T-helper 1 cell treated with Interleukin-12 subunit alpha and Interleukin-12 subunit beta and Interleukin-4 antibody, amounts not matched to agents 30 μg/mL and 1 μg/mL, for 36 hours (primary cell): ENCODE measurements around the gene STK4.

Source experiments
- H3K27ac Mint-ChIP-seq: one replicate; pipeline ENCODE4 v1.8.0; 2021; ENCODE audit warnings: mild to moderate bottlenecking, mixed read lengths
- H3K27me3 Mint-ChIP-seq: one replicate; pipeline ENCODE4 v1.8.0; 2021; ENCODE audit warnings: low read depth, mixed read lengths
- H3K36me3 Mint-ChIP-seq: one replicate; pipeline ENCODE4 v1.8.0; 2021; ENCODE audit warnings: low read depth, mixed read lengths
- H3K4me1 Mint-ChIP-seq: one replicate; pipeline ENCODE4 v1.8.0; 2021; ENCODE audit warnings: low read depth, mixed read lengths
- H3K4me3 Mint-ChIP-seq: one replicate; pipeline ENCODE4 v1.8.0; 2021; ENCODE audit warnings: mild to moderate bottlenecking, moderate library complexity, mixed read lengths
- H3K9me3 Mint-ChIP-seq: one replicate; pipeline ENCODE4 v1.8.0; 2021; ENCODE audit warnings: mixed read lengths

Gene STK4

DNA sequence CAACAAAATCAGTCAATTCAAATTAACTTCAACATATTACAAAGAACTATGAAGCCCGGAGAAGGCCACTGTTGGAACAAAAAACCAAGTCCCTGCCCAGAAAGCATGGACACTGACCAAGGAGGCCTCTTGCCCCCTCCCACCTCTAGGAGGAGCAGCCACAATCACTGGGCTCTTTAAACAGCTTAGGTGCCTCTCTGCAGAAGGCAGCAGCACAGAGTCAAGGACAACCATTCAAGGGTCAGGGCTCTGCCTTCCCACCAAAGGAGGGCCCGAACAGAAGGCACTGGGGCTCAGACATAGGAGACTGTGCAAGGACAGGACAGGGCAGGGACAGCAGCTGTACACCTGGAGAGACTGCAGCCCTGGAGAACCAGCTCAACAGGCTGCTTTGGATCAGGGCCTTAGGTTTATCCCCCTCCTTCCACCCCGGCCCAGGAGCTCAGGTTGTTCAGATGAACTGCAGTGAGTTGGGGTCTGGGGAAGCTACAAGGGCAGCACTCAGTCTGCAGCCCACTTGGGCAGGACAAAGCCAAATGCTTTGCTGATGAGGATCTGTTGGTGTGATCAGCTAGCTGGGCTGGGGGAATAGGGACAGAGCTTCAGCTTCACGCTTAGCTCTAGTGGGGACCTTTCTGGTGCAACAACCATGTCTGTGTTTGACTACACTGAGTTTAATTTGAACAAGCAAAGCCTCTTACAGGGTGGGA lies 23.9 kb upstream of the STK4 start:
- H3K4me3 Mint-ChIP-seq, result no peak overlapping the region
- H3K4me1 Mint-ChIP-seq, result no peaks in the 10 kb centered on the region
- H3K9me3 Mint-ChIP-seq, result no peaks in the 10 kb centered on the region
- H3K36me3 Mint-ChIP-seq, result peaks cover 38% of the 10 kb centered on the region
- H3K27me3 Mint-ChIP-seq, result no peaks in the 10 kb centered on the region
- H3K27ac Mint-ChIP-seq, result no peak overlapping the region

DNA sequence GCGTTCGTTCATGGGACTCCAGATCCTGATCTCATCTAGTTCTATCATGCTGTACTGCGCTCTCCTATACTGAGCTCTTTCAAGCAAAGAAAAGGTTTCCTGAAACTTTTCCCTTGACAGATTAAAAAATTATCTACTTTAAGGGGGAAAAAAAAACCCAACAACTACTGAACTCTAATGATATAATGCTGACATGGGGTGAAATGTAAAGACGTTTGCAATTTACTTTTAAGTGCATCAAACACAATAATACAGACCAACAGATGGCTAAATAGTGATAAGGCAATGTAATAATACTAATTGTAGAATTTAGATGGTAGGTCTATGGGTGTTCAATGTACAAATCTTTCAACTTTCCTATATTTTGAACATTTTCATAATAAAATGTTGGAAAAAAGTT lies 22.5 kb upstream of the STK4 start:
- H3K36me3 Mint-ChIP-seq, result peaks cover 42% of the 10 kb centered on the region
- no peaks in the 10 kb centered on the region for H3K9me3 Mint-ChIP-seq
- no peak overlapping the region for H3K27ac Mint-ChIP-seq
- no peaks in the 10 kb centered on the region for H3K27me3 Mint-ChIP-seq
- no peak overlapping the region for H3K4me3 Mint-ChIP-seq
- no peaks in the 10 kb centered on the region for H3K4me1 Mint-ChIP-seq

DNA sequence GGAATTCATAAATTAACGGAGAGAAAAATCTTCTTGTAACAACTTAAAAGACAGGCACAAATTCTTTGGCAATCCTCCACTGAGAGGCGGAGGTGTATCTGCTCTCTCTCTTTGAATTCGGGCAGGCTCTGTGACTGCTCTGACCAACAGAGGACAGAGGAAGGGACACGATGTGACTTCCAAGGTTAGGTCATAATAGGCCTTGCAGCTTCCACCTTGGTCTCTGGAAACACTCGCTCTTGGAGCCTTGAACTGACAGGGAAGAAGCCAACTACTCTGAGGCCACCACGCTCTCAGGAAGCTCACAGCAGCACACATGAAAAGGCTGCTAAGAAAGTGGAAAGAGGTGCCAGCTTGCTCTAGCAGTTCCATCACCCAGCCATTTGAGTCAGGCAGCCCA lies 21.1 kb upstream of the STK4 start:
- Mint-ChIP-seq H3K27ac (no peak overlapping the region), H3K4me3 (no peak overlapping the region), H3K27me3 (no peaks in the 10 kb centered on the region), H3K9me3 (no peaks in the 10 kb centered on the region), H3K4me1 (no peaks in the 10 kb centered on the region), H3K36me3 (peaks cover 48% of the 10 kb centered on the region)

DNA sequence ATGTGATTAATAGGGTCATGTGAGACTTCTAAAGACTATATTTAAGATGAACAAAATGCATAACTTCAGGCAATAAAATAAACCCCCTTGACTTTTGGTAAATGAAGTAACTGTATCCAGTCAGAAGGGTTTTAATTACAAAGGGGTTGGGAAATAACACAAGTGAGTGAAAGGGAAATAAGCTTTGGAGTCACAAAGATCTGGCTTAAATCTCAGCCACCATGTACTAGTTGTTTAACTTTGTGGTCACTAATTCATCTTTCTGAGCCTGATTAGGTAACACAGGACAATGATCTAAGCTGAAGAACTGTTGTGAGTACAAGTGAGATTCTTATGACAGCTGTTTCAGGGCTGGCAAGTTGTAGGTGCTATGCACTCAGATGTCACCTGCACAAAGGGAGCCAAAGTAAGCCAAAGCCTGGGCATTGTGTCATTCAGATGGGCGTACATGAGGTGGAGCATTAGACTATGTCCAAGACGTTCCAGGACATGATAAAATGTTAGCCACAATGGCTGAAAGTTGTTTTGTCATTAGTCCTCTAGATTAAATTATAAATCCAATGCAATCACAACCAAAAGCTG lies 19.9 kb upstream of the STK4 start:
- no peaks in the 10 kb centered on the region for H3K9me3 Mint-ChIP-seq
- H3K27me3 Mint-ChIP-seq, result no peaks in the 10 kb centered on the region
- H3K36me3 Mint-ChIP-seq, result peaks cover 47% of the 10 kb centered on the region
- no peak overlapping the region for H3K4me3 Mint-ChIP-seq
- no peak overlapping the region for H3K27ac Mint-ChIP-seq
- no peaks in the 10 kb centered on the region for H3K4me1 Mint-ChIP-seq

DNA sequence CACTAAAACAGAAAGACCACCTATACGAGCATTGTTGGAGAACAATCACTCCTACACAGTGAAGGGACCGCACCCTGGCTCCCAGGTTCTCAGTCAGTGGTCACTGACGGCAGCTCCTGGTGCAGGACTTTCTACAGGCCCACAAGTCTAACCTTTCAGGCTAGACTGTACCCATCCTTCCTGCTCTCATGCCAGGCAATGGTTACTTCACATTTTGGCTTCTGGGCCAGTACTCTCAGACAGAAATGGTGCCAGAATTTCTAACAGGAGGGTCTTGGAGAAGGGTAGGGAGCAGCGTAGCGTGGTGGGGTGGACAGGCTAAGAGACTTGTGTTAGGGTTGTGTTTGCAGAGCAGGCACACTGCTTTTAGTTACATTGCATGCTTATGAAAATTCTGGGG lies 18.2 kb upstream of the STK4 start:
- peaks cover 48% of the 10 kb centered on the region for H3K36me3 Mint-ChIP-seq
- peaks cover 10% of the 10 kb centered on the region for H3K4me1 Mint-ChIP-seq
- H3K9me3 Mint-ChIP-seq, result no peaks in the 10 kb centered on the region
- H3K27ac Mint-ChIP-seq, result no peak overlapping the region
- no peak overlapping the region for H3K4me3 Mint-ChIP-seq
- no peaks in the 10 kb centered on the region for H3K27me3 Mint-ChIP-seq

DNA sequence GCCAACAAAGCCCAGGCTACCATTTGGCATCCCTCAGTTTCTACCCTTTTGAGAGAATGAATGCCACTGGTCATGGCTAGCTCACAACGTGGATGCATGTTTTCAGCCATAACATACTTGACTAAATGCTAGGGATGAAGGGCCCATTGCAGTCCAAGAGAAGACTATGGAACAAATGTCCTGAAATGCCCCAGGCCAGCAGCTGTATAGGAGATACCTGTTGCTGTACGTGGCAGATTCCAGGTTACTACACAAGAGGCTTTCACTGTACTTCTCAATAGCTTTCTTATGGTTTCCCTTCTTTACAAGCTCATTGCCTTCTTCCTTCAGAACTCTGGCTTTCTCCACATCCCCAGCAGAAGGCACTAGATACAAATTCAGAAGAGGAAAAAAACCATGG lies 17.8 kb upstream of the STK4 start:
- H3K36me3 Mint-ChIP-seq, result peaks cover 50% of the 10 kb centered on the region

DNA sequence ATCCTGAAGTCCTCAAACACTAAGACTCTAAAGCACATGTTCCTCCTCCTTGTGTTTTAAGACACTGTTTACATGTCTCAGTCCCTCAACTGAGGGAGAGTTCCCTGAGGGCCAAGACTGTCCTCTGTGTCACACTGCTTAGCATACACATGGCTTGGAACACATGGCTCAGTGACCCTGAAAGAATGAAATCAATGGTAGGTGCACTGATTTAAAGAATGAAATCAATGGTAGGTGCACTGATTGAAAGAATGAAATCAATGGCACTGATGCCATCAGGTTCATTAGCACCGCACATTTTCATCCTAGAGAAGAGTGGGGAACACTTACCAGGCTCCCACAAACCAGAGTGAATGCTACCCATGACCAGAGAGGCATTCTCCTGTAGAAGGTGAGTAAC lies 15.9 kb upstream of the STK4 start:
- Mint-ChIP-seq H3K4me1 (peaks cover 13% of the 10 kb centered on the region), H3K36me3 (peaks cover 57% of the 10 kb centered on the region), H3K27ac (no peak overlapping the region)

More for the DNA sequence above, 17.8 kb upstream of the STK4 start:
- Mint-ChIP-seq H3K27me3 (no peaks in the 10 kb centered on the region), H3K9me3 (no peaks in the 10 kb centered on the region), H3K4me1 (peaks cover 13% of the 10 kb centered on the region), H3K4me3 (no peak overlapping the region), H3K27ac (no peak overlapping the region)

DNA sequence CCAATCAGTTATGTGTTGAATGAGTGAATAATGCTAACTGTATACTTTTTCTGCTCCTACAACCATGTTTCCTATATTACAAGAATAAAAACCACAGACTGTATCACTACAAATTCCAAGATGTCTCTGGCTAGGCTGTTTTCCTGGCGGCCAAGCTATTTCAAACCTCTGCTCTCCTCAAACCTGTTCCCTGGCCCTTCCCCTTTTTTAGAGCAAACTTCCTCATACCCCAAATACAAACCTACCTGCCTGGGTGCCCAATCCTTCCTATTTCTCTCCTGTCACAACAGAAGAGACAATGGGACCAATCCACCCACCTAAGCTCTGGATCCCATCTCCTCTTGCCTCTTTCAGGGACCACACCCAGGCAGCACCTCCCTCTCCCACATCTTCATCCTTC lies 13.6 kb upstream of the STK4 start:
- Mint-ChIP-seq H3K4me3 (no peak overlapping the region), H3K27ac (peak overlapping the region; percentile 23), H3K4me1 (peaks cover 22% of the 10 kb centered on the region), H3K36me3 (peaks cover 60% of the 10 kb centered on the region), H3K27me3 (no peaks in the 10 kb centered on the region), H3K9me3 (no peaks in the 10 kb centered on the region)

More for the DNA sequence above, 15.9 kb upstream of the STK4 start:
- H3K4me3 Mint-ChIP-seq, result no peak overlapping the region
- H3K27me3 Mint-ChIP-seq, result no peaks in the 10 kb centered on the region
- H3K9me3 Mint-ChIP-seq, result no peaks in the 10 kb centered on the region

DNA sequence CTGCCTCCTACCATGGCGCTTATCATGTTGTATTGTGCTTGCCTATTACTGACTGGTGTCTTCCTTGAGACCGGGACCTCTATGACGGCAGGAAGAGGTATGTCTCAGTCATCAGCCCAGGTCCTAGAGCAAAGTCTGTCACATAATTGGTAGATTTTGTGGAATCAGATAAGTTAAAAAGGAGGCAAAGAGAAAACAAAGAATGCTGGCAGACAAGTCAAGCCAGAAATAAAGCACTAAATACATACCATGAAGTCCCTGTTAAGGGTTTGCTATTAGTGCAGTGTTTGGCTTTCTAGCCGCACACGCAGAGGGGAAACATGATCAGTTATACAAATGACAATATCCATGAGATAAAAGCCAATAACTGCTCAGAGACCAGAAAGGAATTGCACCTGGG lies 12.1 kb upstream of the STK4 start:
- Mint-ChIP-seq H3K36me3 (peaks cover 59% of the 10 kb centered on the region), H3K9me3 (no peaks in the 10 kb centered on the region), H3K4me1 (peaks cover 35% of the 10 kb centered on the region), H3K27me3 (no peaks in the 10 kb centered on the region), H3K4me3 (no peak overlapping the region), H3K27ac (no peak overlapping the region)

DNA sequence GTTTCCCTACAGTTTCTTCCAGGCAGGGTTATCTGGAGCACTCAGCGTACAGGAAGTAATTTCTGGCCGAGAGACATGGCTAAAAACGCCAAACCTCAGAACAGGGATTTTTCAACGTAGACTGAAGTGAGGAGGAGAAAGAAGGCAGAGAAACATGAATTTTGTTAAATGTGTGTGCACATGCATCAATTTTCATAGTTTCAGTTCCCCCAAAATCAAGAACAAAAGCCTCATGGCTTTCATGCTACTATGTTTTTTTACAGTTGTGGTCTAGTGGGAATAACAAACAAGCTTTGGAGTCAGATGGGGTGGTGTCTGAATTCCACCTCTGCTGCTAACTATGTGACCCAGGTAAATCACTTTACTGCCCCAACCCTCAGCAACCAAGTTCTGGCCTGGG lies 11.0 kb upstream of the STK4 start:
- Mint-ChIP-seq H3K9me3 (no peaks in the 10 kb centered on the region), H3K27me3 (no peaks in the 10 kb centered on the region), H3K36me3 (peaks cover 60% of the 10 kb centered on the region), H3K27ac (no peak overlapping the region), H3K4me1 (peaks cover 41% of the 10 kb centered on the region), H3K4me3 (no peak overlapping the region)

DNA sequence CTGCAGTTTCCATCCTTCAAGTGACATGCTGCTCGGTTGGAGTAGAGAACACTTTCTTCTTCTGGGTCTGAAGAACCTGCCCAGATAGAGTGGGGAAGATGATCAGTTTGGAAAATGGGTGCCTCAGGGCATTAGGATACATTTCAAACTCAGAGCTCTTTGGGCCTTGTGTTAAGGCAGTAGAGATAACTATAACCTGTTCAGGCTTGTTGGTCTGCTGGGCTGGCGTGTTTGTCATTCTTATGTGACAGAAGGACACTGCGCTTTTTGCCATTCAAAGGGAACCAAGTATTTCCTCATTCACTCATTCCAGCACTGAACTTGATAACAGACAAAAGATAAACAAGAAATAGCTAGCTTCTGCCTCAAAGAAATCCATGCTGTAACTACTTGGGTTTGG lies 9.9 kb upstream of the STK4 start:
- Mint-ChIP-seq H3K27ac (no peak overlapping the region), H3K4me3 (no peak overlapping the region), H3K27me3 (no peaks in the 10 kb centered on the region), H3K4me1 (peaks cover 51% of the 10 kb centered on the region), H3K9me3 (no peaks in the 10 kb centered on the region), H3K36me3 (peaks cover 56% of the 10 kb centered on the region)

DNA sequence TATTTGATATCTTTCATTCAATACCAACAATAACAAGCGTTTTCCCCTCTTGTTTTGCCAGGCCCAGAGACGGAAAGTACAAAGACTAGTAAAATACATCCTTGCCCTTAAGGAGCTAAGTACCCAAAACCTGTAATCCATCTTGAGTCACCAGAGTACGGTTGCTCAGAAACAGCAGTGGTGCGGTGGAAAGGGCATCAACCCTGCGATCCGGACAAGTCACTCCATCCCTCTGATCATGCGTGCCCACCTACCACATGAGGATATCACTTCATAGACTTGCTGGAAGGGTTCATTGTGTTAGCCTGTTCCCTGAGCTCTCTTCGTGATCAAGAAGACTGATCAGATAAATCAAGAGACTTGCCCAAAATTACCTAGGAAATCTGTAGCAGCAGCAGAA lies 8.0 kb upstream of the STK4 start:
- Mint-ChIP-seq H3K36me3 (peaks cover 41% of the 10 kb centered on the region), H3K4me1 (peaks cover 51% of the 10 kb centered on the region), H3K9me3 (no peaks in the 10 kb centered on the region)

DNA sequence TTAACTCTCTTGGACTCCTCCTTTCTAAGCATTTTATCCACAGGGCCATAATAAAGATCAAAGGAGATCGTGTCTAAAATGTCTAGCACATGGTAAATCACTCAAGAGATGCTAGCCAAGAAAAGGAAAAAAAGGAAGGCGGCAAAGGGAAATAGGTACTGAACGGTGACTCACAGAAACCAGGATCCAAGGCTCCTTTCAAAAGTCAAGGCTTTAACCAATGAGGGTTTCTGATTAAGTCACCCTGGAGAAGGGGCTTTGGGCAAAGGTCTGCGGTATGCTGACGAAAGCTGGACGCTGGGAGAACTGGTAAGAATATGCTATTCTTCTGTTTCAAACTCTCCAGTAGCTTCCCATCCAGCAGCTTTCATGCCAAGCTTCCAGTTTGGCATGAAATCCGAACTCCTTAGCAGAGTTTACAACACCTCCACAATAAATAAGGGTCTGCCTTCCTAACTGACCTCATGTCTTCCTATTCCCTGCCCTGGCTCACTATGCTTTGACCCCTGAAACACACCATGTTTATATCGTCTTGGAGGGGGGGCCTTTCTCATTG lies 7.2 kb upstream of the STK4 start:
- Mint-ChIP-seq H3K27ac (peak overlapping the region; percentile 98), H3K4me1 (peaks cover 56% of the 10 kb centered on the region), H3K9me3 (no peaks in the 10 kb centered on the region), H3K36me3 (peaks cover 33% of the 10 kb centered on the region), H3K4me3 (peak overlapping the region; percentile 99), H3K27me3 (no peaks in the 10 kb centered on the region)

More for the DNA sequence above, 8.0 kb upstream of the STK4 start:
- peak overlapping the region; percentile 99 for H3K4me3 Mint-ChIP-seq
- H3K27ac Mint-ChIP-seq, result no peak overlapping the region
- no peaks in the 10 kb centered on the region for H3K27me3 Mint-ChIP-seq

DNA sequence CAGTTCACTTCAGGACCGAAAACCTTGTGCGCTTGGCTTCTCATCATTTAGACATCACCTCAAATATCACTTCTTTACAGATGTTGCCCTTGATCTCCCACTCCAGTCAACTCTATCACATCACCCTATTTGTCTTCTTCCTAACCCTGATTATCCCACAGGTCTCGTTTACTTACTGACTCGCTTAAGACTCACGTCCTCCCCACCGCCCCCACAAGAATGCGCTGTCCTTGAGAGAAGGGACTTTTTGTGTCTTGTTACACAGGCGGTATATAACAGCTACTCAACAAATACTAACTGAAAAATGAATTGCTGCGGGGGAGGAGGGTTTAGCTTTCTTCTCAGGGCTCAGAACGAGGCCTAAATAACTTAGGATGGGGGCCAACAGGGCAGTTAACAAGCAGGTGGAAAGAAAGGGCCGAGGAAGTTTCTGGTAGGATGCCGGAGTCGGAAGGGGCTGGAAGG lies 6.6 kb upstream of the STK4 start:
- peaks cover 56% of the 10 kb centered on the region for H3K4me1 Mint-ChIP-seq
- H3K36me3 Mint-ChIP-seq, result peaks cover 30% of the 10 kb centered on the region
- no peaks in the 10 kb centered on the region for H3K9me3 Mint-ChIP-seq
- H3K4me3 Mint-ChIP-seq, result peak overlapping the region; percentile 99
- peak overlapping the region; percentile 98 for H3K27ac Mint-ChIP-seq
- no peaks in the 10 kb centered on the region for H3K27me3 Mint-ChIP-seq
